Measurements from ENCODE around the gene ASF1A. TPM values are rescaled to one million over a fixed set of nuclear protein-coding genes. Genes with fewer than 3 reads are reported as not detected.

Gene ASF1A
- total RNA-seq, result 10.3 and 10.7 TPM in 2 replicates

DNA sequence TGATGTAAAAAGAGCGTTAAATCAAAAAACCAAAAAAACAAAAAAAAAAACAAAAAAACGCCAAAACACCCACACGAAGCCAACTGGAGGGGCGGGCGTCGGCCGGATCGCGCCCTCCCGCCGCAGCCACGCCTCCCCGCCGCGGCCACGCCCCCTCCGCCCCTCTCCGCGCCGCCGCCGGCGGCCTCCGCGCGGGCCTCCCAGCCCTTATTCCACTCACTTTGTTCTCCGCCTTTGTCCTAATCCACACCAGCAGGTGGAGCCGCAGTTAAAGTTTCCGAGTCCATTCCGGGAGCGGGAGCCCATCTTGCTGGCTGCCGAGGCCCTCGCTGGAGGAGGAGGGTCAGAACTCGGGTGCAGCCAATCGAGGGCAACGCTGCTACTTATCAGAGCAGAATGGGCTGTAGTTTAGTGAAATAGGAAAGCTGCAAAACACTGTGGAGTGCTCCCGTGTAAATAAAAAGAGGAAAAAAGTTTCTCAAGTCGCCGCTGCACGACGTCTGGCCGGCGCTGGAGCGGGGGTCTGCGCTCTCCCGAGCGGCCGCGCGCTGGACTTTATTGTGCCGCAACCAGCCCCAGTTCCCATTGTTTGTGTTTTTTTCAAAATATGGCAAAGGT is at the start of gene ASF1A:
Gene ASF1A, plus strand, starts transcription at position 346 of the 618 bp plus-strand sequence. Its CDS starts 262 bp downstream, at position 608.

DNA sequence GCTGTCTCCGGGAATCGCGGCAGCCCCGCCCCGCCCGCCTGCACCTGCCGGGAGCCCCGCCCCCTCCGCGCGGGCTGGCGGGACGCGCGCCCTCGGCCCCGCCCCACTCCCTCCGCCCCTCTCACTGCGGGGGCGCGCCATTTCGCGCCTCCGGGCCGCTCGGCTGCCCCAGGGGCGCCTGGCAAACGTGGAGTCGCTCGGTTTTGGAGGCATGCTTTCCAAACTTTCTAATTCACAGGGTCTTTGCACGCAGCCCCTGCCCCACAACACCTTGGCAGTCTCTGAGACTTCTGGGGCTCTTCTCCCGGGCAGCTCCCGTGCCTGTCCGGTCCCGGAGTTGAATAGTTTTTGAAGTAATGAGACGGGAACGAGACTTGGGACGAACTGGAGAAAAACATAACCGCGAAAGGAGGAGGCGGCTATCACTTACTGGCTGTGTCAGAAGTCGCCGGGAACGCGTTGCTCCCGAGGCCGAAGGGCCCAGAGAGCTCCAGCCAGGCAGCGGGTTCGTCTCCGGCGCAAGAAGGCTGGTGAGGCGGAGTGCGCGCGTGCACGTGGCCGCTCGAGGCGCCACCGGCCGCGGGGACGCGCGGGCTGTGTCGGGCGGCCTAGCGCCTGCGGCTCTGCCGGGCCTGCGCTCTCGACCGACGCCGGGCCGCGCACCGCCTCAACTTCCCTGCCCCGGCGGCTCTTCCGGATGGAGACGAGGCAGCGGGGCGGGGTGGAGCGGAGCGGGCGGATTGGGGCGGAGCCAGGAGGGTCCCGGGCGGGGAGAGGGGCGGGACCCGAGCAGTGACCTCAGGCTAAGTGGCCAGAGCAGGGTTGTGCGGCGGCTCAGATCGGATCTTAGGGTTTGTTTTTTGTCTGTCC is 40.7 kb downstream of the ASF1A start, which contains the start of gene MCM9:
Gene MCM9, minus strand, starts transcription at position 699 of the 870 bp plus-strand sequence. CDS start 3,436 bp downstream, outside the sequence.

Other genes starting within 250 kb of the ASF1A start
- 25.1 and 29.4 TPM in 2 replicates for gene CEP85L, start 242.6 kb upstream of the ASF1A start, total RNA-seq
- gene MCM9, start 41.0 kb downstream of the ASF1A start, total RNA-seq, result 16.9 and 17.4 TPM in 2 replicates
- 0.32 and 0.36 TPM in 2 replicates for gene FAM184A, start 184.5 kb downstream of the ASF1A start, total RNA-seq